ENCODE measurements around the gene ABCC4.

- no peak for TF ChIP-seq CTCF (IDR thresholded peaks at IDR 0.05; ENCODE audit: low read depth, low read length, poor library complexity, severe bottlenecking)
- TF ChIP-seq EZH2phosphoT487 (IDR thresholded peaks at IDR 0.05; ENCODE audit: borderline replicate concordance, low read length) = no peak
These were observed 281.4 kb downstream of the ABCC4 start for GRCh38 chr13:95019886-95020285.
